GM19467 (cell line): ENCODE measurements around the gene C14orf119.
A peak's percentile ranks its signal among the peaks of the same experiment; 100 is the strongest.

Experiments
- ATAC-seq: cut with Tn5 transposase; IDR thresholded peaks from one replicate; pipeline ENCODE4 v1.9.1; 2021; ENCODE audit warnings: mild to moderate bottlenecking, moderate library complexity; ENCODE audit not compliant: unreplicated experiment

The C14orf119 gene

GRCh38 chr14:23060536-23061260 is 34.6 kb upstream of the C14orf119 start:
- no peak for ATAC-seq

- no peak for ATAC-seq
Measured at GRCh38 chr14:23062002-23062401, 33.3 kb upstream of the C14orf119 start.

GRCh38 chr14:23063601-23064000 is 31.7 kb upstream of the C14orf119 start:
- no peak for ATAC-seq

- ATAC-seq, result no peak
Measured at GRCh38 chr14:23066368-23066767, 28.9 kb upstream of the C14orf119 start.

GRCh38 chr14:23066855-23067744 is 28.2 kb upstream of the C14orf119 start:
- ATAC-seq, result no peak

- no peak for ATAC-seq
Measured at GRCh38 chr14:23067847-23068788, 27.2 kb upstream of the C14orf119 start.

- peak; percentile 63 for ATAC-seq
Measured at GRCh38 chr14:23068789-23069412, 26.4 kb upstream of the C14orf119 start.

- no peak for ATAC-seq
Measured at GRCh38 chr14:23069413-23069806, 25.9 kb upstream of the C14orf119 start.

GRCh38 chr14:23070262-23071129 is 24.8 kb upstream of the C14orf119 start:
- no peak for ATAC-seq

- peak; percentile 72 for ATAC-seq
Measured at GRCh38 chr14:23071244-23071920, 23.9 kb upstream of the C14orf119 start.

- ATAC-seq, result no peak
Measured at GRCh38 chr14:23071921-23072539, 23.3 kb upstream of the C14orf119 start.

GRCh38 chr14:23074906-23075305 is 20.4 kb upstream of the C14orf119 start:
- ATAC-seq, result no peak

GRCh38 chr14:23076785-23077408 is 18.4 kb upstream of the C14orf119 start:
- no peak for ATAC-seq

GRCh38 chr14:23077962-23078361 is 17.3 kb upstream of the C14orf119 start:
- no peak for ATAC-seq

- ATAC-seq, result no peak
Measured at GRCh38 chr14:23078692-23079116, 16.6 kb upstream of the C14orf119 start.

- no peak for ATAC-seq
Measured at GRCh38 chr14:23079716-23080115, 15.6 kb upstream of the C14orf119 start.

GRCh38 chr14:23080474-23080873 is 14.8 kb upstream of the C14orf119 start:
- no peak for ATAC-seq

- ATAC-seq, result no peak
Measured at GRCh38 chr14:23085458-23085857, 9.8 kb upstream of the C14orf119 start.
